Measurements from ENCODE around the gene CETP. TPM values are rescaled to one million over a fixed set of nuclear protein-coding genes. Genes with fewer than 3 reads are reported as not detected.
A peak's percentile ranks its signal among the peaks of the same experiment; 100 is the strongest.

CETP gene
- total and polyA plus RNA-seq, 2 of the 8 experiments (the other 6 are each of a cell fraction or from before 2014, with no cell fraction given), result not detected

DNA sequence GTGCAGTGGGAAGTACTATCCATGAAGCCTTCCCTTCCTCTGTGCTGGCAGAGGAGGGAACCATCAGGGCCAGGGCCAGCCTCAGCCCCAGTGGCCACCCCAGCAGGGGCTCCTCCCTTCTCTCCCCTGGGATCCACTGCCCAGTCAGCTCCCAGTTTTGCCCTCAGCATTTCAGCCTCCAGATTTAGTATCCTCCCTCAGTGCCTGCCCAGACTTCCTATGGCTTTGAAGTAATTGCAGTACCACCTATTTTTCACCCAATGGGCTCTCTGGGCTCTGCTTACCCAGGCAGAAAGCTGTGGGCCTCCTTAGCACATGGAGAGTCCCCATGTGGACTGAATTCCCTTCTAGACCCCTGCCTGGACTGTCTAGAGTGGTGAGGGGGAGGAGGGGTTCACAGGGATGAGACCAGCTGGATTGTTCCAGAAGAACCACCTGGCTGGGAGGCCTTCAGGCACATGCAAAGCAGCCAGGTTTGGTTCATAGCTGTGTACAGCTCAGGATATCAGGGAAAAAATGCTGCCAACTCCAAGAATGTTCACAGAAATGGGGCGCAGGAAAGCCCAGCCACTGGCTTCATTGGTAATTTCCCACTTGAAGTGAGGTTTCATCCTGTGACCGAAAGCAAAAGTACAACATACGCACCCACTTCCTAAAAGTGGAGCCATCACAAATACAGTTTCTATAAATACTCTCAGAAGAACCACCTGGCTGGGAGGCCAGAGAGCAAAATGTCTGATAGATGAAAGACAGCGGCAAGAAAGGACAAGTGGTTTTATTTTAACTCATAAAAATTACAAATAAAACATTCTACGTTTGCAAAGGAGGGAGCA, 45.0 kb upstream of the CETP start:
- H4K5ac ChIP-seq (ENCODE audit: insufficient read length, low read depth, low read length), result no peak overlapping the region
- 95% methylated on average over 5 of the region's 5 CpGs; no CpG with 5 or more reads in 1 of the 2 experiments for WGBS, 2 experiments (ENCODE audit: extremely low coverage in 1 of 2, insufficient coverage in 1 of 2, insufficient read length in 1 of 2, insufficient replicate concordance in 2 of 2, low coverage in 1 of 2, low lambda C conversion rate in 2 of 2, missing lambda C conversion rate in 1 of 2)
- H3K79me2 ChIP-seq (ENCODE audit: control insufficient read depth in 1 of 2, insufficient read depth in 2 of 2, low read length in 2 of 2), result no peaks in the 10 kb centered on the region
- no peak overlapping the region for H2BK20ac ChIP-seq (ENCODE audit: low read length)
- H4K8ac ChIP-seq (ENCODE audit: extremely low read depth, insufficient read depth, low read length), result no peak overlapping the region; the same call in 1 of the 2 replicates
- no peak overlapping the region for H2BK5ac ChIP-seq (ENCODE audit: low read depth, low read length)
- no peaks in the 10 kb centered on the region; a peak in 1 of 7 replicates for H3K27me3 ChIP-seq (replicated peaks in 1 of 4; ENCODE audit: control insufficient read depth in 3 of 4, extremely low read depth in 1 of 4, insufficient read depth in 3 of 4, low read length in 3 of 4)
- no peak overlapping the region for H3K27ac ChIP-seq (ENCODE audit: low read depth, low read length)
- ChIA-PET POLR2A (ENCODE audit: partially characterized antibody) (interaction anchor here (6.5 kb wide), 1 partner anchor 17 kb away, joined by 82 read pairs; the partner anchor contains the start of gene HERPUD1), CTCF (ENCODE audit: partially characterized antibody) (interaction anchor here (0.6 to 0.9 kb wide), 2 partner anchors 48 to 1453 kb away, joined by 4 read pairs; no protein-coding TSS in a partner anchor)
- H3K9me3 ChIP-seq (ENCODE audit: insufficient read depth in 2 of 2, low read depth in 1 of 2, low read length in 1 of 2), result no peaks in the 10 kb centered on the region
- H2AK5ac ChIP-seq (ENCODE audit: low read depth, low read length), result no peak overlapping the region
- FAIRE-seq (no peak), DNase-seq (ENCODE audit: low read depth in 1 of 2, low spot score in 2 of 2) (no peak)
- H3K4ac ChIP-seq (replicated peaks; ENCODE audit: insufficient read length, low read depth, low read length), result no peak overlapping the region
- H3K36me3 ChIP-seq (ENCODE audit: control insufficient read depth in 2 of 4, insufficient read depth in 4 of 4, low read length in 3 of 4), result no peaks in the 10 kb centered on the region
- peaks cover 0 to 8% (median 0%) of the 10 kb centered on the region in 4 experiments; a peak in 2 of 7 replicates for H3K4me1 ChIP-seq (replicated peaks in 1 of 4; ENCODE audit: control insufficient read depth in 3 of 4, insufficient read depth in 4 of 4, low read length in 3 of 4)
- no peak overlapping the region for H2BK120ac ChIP-seq (replicated peaks; ENCODE audit: low read depth, low read length)
- no peak overlapping the region for H3K23ac ChIP-seq (ENCODE audit: insufficient read length)
- no peak overlapping the region for H4K91ac ChIP-seq (replicated peaks; ENCODE audit: insufficient read length, low read length)
- H2AFZ ChIP-seq (ENCODE audit: low read length), result no peak overlapping the region
- no peaks in the 10 kb centered on the region for H3K23me2 ChIP-seq (ENCODE audit: low read depth, low read length)
- H3K79me1 ChIP-seq (ENCODE audit: low read depth, low read length), result no peaks in the 10 kb centered on the region
- H2BK12ac ChIP-seq (ENCODE audit: low read depth, low read length), result peak overlapping the region; percentile 63; the same call in 1 of the 2 replicates
- H3K4me3 ChIP-seq (ENCODE audit: extremely low read depth in 1 of 4, insufficient read depth in 2 of 4, low read depth in 3 of 4, low read length in 4 of 4), result no peak overlapping the region
- no peak overlapping the region for H3K56ac ChIP-seq (replicated peaks; ENCODE audit: insufficient read length, low read depth, low read length)
- no peak overlapping the region for H3K14ac ChIP-seq (ENCODE audit: insufficient read length)
- H3K4me2 ChIP-seq (ENCODE audit: insufficient read depth in 1 of 2, low read depth in 2 of 2, low read length in 2 of 2), result no peak overlapping the region
- no peak overlapping the region for H3K9ac ChIP-seq (replicated peaks in 1 of 4; ENCODE audit: extremely low read depth in 1 of 4, low read depth in 3 of 4, low read length in 3 of 4)
- H3K18ac ChIP-seq (ENCODE audit: extremely low read depth, low read length), result no peak overlapping the region
- H4K20me1 ChIP-seq (replicated peaks in 1 of 2; ENCODE audit: control insufficient read depth in 1 of 2, insufficient read depth in 2 of 2, low read length in 2 of 2), result no peaks in the 10 kb centered on the region
- H2BK15ac ChIP-seq (ENCODE audit: low read length), result no peak overlapping the region
- no peak for TF ChIP-seq CEBPB (IDR thresholded peaks at IDR 0.05; ENCODE audit: low read depth, low read length)
- TF ChIP-seq GABPA (IDR thresholded peaks at IDR 0.05; ENCODE audit: borderline replicate concordance, insufficient read depth, low read length), result no peak
- TF ChIP-seq, protein P1, sequence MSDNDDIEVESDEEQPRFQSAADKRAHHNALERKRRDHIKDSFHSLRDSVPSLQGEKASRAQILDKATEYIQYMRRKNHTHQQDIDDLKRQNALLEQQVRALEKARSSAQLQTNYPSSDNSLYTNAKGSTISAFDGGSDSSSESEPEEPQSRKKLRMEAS (IDR thresholded peaks at IDR 0.05), result no peak
- no peak for TF ChIP-seq SAP30 (IDR thresholded peaks at IDR 0.05; ENCODE audit: insufficient read depth, insufficient replicate concordance, low read length)
- TF ChIP-seq, protein P2, sequence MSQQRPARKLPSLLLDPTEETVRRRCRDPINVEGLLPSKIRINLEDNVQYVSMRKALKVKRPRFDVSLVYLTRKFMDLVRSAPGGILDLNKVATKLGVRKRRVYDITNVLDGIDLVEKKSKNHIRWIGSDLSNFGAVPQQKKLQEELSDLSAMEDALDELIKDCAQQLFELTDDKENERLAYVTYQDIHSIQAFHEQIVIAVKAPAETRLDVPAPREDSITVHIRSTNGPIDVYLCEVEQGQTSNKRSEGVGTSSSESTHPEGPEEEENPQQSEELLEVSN (IDR thresholded peaks at IDR 0.05), result no peak
- TF ChIP-seq MAFK (IDR thresholded peaks at IDR 0.05; ENCODE audit: low read depth, low read length), result no peak
- TF ChIP-seq SP1 (IDR thresholded peaks at IDR 0.05; ENCODE audit: low read depth, low read length), result no peak
- TF ChIP-seq, protein P3, sequence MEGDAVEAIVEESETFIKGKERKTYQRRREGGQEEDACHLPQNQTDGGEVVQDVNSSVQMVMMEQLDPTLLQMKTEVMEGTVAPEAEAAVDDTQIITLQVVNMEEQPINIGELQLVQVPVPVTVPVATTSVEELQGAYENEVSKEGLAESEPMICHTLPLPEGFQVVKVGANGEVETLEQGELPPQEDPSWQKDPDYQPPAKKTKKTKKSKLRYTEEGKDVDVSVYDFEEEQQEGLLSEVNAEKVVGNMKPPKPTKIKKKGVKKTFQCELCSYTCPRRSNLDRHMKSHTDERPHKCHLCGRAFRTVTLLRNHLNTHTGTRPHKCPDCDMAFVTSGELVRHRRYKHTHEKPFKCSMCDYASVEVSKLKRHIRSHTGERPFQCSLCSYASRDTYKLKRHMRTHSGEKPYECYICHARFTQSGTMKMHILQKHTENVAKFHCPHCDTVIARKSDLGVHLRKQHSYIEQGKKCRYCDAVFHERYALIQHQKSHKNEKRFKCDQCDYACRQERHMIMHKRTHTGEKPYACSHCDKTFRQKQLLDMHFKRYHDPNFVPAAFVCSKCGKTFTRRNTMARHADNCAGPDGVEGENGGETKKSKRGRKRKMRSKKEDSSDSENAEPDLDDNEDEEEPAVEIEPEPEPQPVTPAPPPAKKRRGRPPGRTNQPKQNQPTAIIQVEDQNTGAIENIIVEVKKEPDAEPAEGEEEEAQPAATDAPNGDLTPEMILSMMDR (IDR thresholded peaks at IDR 0.05; ENCODE audit: control extremely low read depth in 1 of 3, insufficient read depth in 1 of 3, low read depth in 1 of 3, low read length in 3 of 3), result no peak
